ENCODE results near the gene CUEDC2. TPM values are rescaled to one million over a fixed set of nuclear protein-coding genes. Genes with fewer than 3 reads are reported as not detected.

The CUEDC2 gene
- total RNA-seq, 1 donor from 2014 or later = 98.5 TPM

- no peak for TF ChIP-seq CTCF (conservative IDR thresholded peaks at IDR 0.05; ENCODE audit: low read depth, low read length)
- no peak for DNase-seq (ENCODE audit: low read depth)
- no peak overlapping the region for H3K4me3 ChIP-seq (ENCODE audit: low read depth, low read length)
These were observed 21.1 kb upstream of the CUEDC2 start for GRCh38 chr10:102453502-102453901.

- H3K4me3 ChIP-seq (ENCODE audit: low read depth, low read length) = no peak overlapping the region
- no peak for DNase-seq (ENCODE audit: low read depth)
- no peak for TF ChIP-seq CTCF (conservative IDR thresholded peaks at IDR 0.05; ENCODE audit: low read depth, low read length)
These were observed 20.4 kb upstream of the CUEDC2 start for GRCh38 chr10:102452672-102453340.

GRCh38 chr10:102451105-102451969 lies 19.0 kb upstream of the CUEDC2 start, which contains the start of gene C10orf95:
TSS of gene C10orf95 (minus strand) at chr10:102451543. CDS start at chr10:102451093, 450 bp downstream.
- DNase-seq (ENCODE audit: low read depth) = no peak
- no peak for TF ChIP-seq CTCF (conservative IDR thresholded peaks at IDR 0.05; ENCODE audit: low read depth, low read length)
- H3K4me3 ChIP-seq (ENCODE audit: low read depth, low read length) = peak within 1 kb of the TSS; percentile 95

GRCh38 chr10:102450374-102451104 lies 18.2 kb upstream of the CUEDC2 start:
- TF ChIP-seq CTCF (conservative IDR thresholded peaks at IDR 0.05; ENCODE audit: low read depth, low read length) = no peak
- DNase-seq (ENCODE audit: low read depth) = no peak
- H3K4me3 ChIP-seq (ENCODE audit: low read depth, low read length) = peak overlapping the region; percentile 95

GRCh38 chr10:102450124-102450373 lies 17.7 kb upstream of the CUEDC2 start:
- TF ChIP-seq CTCF (conservative IDR thresholded peaks at IDR 0.05; ENCODE audit: low read depth, low read length) = no peak
- DNase-seq (ENCODE audit: low read depth) = no peak
- peak overlapping the region; percentile 95 for H3K4me3 ChIP-seq (ENCODE audit: low read depth, low read length)

GRCh38 chr10:102449321-102450123 lies 17.1 kb upstream of the CUEDC2 start:
- DNase-seq (ENCODE audit: low read depth) = no peak
- no peak for TF ChIP-seq CTCF (conservative IDR thresholded peaks at IDR 0.05; ENCODE audit: low read depth, low read length)
- H3K4me3 ChIP-seq (ENCODE audit: low read depth, low read length) = peak overlapping the region; percentile 95
